ENCODE results near the gene TMEM52B. TPM values are rescaled to one million over a fixed set of nuclear protein-coding genes. Genes with fewer than 3 reads are reported as not detected.

The TMEM52B gene
- total and polyA plus RNA-seq, 4 donors = 0.37 TPM; not detected in 3

DNA sequence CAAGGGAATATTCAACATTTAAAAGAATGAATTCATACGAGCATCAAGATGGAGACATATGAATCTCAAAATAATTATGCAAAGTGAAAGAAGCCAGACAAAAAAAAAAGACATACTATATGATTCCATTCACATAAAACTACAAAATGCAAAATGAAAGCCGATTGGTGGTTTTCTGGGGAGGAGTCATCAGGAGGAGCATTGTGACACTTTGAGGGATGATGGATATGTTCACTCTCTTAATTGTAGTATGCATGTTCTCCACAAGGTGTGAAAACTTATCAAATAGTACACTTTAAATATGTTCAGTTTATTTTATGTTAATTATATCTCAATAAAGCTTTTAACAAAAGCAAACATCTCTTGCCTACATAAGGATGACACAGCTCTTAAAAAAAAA lies 20.4 kb upstream of the TMEM52B start (continued):
- no peak for TF ChIP-seq EGR1 (IDR thresholded peaks at IDR 0.05; ENCODE audit: low read depth in 2 of 2)
- TF ChIP-seq FOXA2 (IDR thresholded peaks at IDR 0.05) = no peak
- TF ChIP-seq, protein P1, sequence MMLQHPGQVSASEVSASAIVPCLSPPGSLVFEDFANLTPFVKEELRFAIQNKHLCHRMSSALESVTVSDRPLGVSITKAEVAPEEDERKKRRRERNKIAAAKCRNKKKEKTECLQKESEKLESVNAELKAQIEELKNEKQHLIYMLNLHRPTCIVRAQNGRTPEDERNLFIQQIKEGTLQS (IDR thresholded peaks at IDR 0.05) = no peak
- TF ChIP-seq, protein P2, sequence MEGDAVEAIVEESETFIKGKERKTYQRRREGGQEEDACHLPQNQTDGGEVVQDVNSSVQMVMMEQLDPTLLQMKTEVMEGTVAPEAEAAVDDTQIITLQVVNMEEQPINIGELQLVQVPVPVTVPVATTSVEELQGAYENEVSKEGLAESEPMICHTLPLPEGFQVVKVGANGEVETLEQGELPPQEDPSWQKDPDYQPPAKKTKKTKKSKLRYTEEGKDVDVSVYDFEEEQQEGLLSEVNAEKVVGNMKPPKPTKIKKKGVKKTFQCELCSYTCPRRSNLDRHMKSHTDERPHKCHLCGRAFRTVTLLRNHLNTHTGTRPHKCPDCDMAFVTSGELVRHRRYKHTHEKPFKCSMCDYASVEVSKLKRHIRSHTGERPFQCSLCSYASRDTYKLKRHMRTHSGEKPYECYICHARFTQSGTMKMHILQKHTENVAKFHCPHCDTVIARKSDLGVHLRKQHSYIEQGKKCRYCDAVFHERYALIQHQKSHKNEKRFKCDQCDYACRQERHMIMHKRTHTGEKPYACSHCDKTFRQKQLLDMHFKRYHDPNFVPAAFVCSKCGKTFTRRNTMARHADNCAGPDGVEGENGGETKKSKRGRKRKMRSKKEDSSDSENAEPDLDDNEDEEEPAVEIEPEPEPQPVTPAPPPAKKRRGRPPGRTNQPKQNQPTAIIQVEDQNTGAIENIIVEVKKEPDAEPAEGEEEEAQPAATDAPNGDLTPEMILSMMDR (IDR thresholded peaks at IDR 0.05; ENCODE audit: low read depth, low read length, missing input control) = no peak
- TF ChIP-seq SP1 (IDR thresholded peaks at IDR 0.05) = no peak
- no peak for TF ChIP-seq TAF1 (conservative IDR thresholded peaks at IDR 0.05)
- no peak for TF ChIP-seq HNF4G (IDR thresholded peaks at IDR 0.05)

DNA sequence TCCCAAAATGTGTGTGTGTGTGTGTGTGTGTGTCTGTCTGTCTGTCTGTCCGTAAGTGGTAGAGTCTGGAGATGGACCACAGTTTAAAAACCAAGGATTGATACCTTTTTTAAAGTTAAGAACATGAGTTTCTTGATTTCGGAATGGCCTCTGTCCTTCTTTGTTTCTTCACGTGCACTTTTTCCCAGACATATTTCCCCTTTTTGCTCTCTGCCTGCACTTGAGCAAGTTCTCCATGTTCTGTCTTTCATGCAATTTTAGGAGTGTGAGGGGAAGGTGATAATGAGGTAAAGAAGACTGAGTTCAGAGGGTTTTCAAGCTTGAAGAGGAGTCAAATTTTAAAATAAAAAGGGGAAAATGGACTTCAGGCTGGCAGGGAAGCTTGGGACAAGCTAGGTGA lies 19.6 kb upstream of the TMEM52B start:
- WGBS = 62% methylated on average over 3 of the region's 3 CpGs
- TF ChIP-seq, protein P3, sequence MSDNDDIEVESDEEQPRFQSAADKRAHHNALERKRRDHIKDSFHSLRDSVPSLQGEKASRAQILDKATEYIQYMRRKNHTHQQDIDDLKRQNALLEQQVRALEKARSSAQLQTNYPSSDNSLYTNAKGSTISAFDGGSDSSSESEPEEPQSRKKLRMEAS (IDR thresholded peaks at IDR 0.05) = no peak
- TF ChIP-seq HNF4A (conservative IDR thresholded peaks at IDR 0.05) (no peak), GABPA (IDR thresholded peaks at IDR 0.05 in 1 of 2, conservative IDR thresholded peaks at IDR 0.05 in 1 of 2) (no peak), RAD21 (IDR thresholded peaks at IDR 0.05) (no peak), NR2F2 (IDR thresholded peaks at IDR 0.05) (no peak), EGR1 (IDR thresholded peaks at IDR 0.05; ENCODE audit: low read depth in 2 of 2) (no peak), YY1 (IDR thresholded peaks at IDR 0.05) (no peak), RXRA (IDR thresholded peaks at IDR 0.05) (no peak), FOXA1 (IDR thresholded peaks at IDR 0.05) (no peak), HNF4G (IDR thresholded peaks at IDR 0.05) (no peak), SP1 (IDR thresholded peaks at IDR 0.05) (no peak), JUND (IDR thresholded peaks at IDR 0.05) (no peak), TAF1 (conservative IDR thresholded peaks at IDR 0.05) (no peak), FOXA2 (IDR thresholded peaks at IDR 0.05) (no peak)
- TF ChIP-seq, protein P2 (IDR thresholded peaks at IDR 0.05; ENCODE audit: low read depth, low read length, missing input control) = no peak
- TF ChIP-seq, protein P1 (IDR thresholded peaks at IDR 0.05) = no peak
- TF ChIP-seq, protein P4, sequence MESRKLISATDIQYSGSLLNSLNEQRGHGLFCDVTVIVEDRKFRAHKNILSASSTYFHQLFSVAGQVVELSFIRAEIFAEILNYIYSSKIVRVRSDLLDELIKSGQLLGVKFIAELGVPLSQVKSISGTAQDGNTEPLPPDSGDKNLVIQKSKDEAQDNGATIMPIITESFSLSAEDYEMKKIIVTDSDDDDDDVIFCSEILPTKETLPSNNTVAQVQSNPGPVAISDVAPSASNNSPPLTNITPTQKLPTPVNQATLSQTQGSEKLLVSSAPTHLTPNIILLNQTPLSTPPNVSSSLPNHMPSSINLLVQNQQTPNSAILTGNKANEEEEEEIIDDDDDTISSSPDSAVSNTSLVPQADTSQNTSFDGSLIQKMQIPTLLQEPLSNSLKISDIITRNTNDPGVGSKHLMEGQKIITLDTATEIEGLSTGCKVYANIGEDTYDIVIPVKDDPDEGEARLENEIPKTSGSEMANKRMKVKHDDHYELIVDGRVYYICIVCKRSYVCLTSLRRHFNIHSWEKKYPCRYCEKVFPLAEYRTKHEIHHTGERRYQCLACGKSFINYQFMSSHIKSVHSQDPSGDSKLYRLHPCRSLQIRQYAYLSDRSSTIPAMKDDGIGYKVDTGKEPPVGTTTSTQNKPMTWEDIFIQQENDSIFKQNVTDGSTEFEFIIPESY (IDR thresholded peaks at IDR 0.05) = no peak
- TF ChIP-seq, protein P5, sequence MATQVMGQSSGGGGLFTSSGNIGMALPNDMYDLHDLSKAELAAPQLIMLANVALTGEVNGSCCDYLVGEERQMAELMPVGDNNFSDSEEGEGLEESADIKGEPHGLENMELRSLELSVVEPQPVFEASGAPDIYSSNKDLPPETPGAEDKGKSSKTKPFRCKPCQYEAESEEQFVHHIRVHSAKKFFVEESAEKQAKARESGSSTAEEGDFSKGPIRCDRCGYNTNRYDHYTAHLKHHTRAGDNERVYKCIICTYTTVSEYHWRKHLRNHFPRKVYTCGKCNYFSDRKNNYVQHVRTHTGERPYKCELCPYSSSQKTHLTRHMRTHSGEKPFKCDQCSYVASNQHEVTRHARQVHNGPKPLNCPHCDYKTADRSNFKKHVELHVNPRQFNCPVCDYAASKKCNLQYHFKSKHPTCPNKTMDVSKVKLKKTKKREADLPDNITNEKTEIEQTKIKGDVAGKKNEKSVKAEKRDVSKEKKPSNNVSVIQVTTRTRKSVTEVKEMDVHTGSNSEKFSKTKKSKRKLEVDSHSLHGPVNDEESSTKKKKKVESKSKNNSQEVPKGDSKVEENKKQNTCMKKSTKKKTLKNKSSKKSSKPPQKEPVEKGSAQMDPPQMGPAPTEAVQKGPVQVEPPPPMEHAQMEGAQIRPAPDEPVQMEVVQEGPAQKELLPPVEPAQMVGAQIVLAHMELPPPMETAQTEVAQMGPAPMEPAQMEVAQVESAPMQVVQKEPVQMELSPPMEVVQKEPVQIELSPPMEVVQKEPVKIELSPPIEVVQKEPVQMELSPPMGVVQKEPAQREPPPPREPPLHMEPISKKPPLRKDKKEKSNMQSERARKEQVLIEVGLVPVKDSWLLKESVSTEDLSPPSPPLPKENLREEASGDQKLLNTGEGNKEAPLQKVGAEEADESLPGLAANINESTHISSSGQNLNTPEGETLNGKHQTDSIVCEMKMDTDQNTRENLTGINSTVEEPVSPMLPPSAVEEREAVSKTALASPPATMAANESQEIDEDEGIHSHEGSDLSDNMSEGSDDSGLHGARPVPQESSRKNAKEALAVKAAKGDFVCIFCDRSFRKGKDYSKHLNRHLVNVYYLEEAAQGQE (IDR thresholded peaks at IDR 0.05) = no peak
- no peak overlapping the region for H3K9ac ChIP-seq (ENCODE audit: low read depth in 1 of 2, low read length in 2 of 2)
- no peak overlapping the region for H3K27ac ChIP-seq (ENCODE audit: low read depth in 1 of 2, low read length in 2 of 2)
- H3K36me3 ChIP-seq (ENCODE audit: control insufficient read depth in 4 of 4, insufficient read depth in 3 of 4, low read depth in 1 of 4, low read length in 3 of 4) = no peaks in the 10 kb centered on the region
- no peaks in the 10 kb centered on the region for H3K27me3 ChIP-seq (ENCODE audit: control insufficient read depth in 4 of 4, insufficient read depth in 4 of 4, low read length in 3 of 4)
- DNase-seq (ENCODE audit: low spot score) = no peak
- H3K9me3 ChIP-seq (ENCODE audit: control insufficient read depth in 4 of 4, low read length in 3 of 4) = no peaks in the 10 kb centered on the region
- H3K4me3 ChIP-seq (ENCODE audit: low read depth in 1 of 3, low read length in 3 of 3) = no peak overlapping the region
- no peaks in the 10 kb centered on the region for H3K4me1 ChIP-seq (ENCODE audit: control insufficient read depth in 4 of 4, insufficient read depth in 4 of 4, low read length in 3 of 4)
